ENCODE data around the gene CMIP.
"Not testable (repeated sequence)": the region's sequence is repeated elsewhere in the genome, so short reads cannot be mapped to it uniquely, and the experiment has no call there.

The CMIP gene

DNA sequence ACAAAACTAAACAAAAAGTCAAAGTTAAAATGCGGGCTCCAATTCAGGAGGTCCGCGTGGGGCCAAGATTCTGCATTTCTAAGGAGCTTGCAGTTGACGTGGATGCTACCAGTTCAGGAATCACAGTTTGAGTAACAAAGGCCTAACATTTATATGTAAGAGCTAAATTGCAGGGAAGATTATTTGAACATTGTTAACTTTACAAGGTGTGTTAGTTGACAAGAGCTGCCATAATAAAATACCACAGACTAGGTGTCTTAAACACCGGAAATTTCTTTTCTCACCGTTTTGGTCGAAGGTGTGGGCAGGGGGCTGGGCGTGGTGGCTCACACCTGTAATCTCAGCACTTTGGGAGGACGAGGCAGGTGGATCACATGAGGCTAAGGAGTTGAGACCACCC lies 24.8 kb upstream of the CMIP start:
- intact Hi-C loops (cut with DNase I): no loop called here

DNA sequence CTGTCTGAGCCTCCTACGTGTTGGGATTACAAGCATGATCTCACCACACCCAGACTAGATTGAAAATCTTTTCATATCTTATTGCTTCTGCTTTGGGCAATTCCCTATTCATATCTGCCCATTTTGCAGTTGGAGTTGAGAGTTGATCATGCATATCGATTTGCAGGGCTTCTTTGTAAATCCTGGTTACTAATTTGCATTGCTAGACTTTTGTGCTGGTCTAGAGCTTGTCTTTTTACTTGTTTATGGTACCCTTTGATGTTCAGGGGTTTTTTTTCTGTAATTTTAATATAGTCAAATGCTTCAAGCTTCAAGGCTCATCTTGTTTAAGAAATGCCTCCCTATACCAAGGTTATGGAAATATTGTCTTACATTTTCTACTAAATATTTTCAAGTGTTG lies 23.5 kb upstream of the CMIP start:
- DNase-seq: no peak
- intact Hi-C loops (cut with DNase I): no loop called here

More for the DNA sequence above, 24.8 kb upstream of the CMIP start:
- DNase-seq: peak in 1 of 10 donors; percentile 17

DNA sequence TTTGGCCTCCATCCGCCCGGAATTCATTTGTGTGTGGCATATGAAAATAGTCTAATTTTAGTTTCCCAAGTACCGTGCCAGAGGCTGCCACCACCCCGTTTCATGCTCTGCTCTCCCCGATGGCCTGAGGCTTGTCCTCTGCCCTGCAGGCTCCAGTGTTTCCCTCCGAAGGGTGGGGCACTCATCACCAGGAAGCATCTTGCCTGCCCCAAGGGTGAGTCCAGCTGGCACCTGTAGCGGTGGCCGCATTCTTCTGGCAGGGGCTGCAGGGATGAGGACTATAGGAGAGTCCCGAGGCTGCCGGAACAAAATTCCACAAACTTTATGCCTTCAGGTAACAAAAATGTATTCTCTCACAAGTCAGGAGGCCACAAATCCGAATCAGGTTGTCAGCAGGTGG lies 23.1 kb upstream of the CMIP start:
- intact Hi-C loops (cut with DNase I): no loop called here
- DNase-seq: peak in 3 of 10 donors; percentile 39 to 59 (median 55)

DNA sequence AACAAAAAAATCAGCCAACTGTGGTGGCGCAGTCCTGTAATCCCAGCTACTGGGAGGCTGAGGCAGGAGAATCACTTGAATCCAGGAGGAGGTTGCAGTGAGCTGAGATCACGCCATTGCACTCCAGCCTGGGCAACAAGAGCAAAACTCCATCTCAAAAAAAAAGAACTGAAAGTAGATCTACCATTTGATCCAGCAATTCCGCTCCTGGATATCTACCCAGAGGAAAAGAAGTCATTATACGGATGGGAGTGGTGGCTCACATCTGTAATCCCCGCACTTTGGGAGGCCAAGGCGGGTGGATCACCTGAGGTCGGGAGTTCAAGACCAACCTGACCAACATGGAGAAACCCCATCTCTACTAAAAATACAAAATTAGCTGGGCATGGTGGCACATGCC lies 22.5 kb upstream of the CMIP start:
- intact Hi-C loops (cut with DNase I): not testable (repeated sequence)
- peak in 3 of 10 donors; percentile 2 to 16 (median 14) for DNase-seq

DNA sequence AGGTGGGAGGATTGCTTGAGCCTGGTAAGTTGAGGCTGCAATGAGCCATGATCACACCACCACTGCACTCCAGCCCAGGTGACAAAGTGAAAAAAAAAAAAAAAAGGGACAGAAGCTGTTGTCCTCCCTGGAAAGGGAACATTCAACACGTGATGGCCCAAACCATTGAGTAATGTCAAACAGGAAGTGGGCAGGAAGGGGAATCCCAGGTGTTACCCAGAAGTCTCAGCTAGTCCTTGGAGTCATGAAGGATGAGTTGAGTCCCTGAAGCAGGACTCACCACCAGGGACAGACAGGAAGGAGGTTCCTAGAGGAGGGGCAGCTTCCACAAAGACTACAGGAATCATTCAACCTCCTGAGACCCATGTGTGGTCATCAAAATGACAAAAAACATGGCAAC lies 19.8 kb upstream of the CMIP start:
- intact Hi-C loops (cut with DNase I): no loop called here
- DNase-seq: peak in 1 of 10 donors; percentile 3

DNA sequence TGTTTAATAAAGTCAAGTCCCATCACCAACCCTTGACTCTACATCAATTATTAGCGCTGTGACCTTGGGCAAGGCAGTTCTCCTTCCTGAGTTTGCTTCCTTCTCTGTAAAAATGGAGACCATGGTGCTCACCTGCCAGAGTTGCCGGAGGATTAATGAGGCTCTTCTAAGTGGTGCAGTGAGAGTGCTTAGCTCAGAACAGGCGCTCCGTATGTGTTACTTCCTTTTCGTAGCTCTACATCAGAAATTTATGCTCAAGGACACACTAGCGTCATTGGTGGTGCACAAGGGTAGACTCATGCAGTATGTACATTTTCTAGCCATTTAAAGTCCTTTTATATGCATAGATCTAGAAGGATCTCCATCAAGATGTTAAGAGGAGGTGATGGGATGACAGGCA lies 17.4 kb upstream of the CMIP start:
- intact Hi-C loops (cut with DNase I): no loop called here
- DNase-seq: no peak

DNA sequence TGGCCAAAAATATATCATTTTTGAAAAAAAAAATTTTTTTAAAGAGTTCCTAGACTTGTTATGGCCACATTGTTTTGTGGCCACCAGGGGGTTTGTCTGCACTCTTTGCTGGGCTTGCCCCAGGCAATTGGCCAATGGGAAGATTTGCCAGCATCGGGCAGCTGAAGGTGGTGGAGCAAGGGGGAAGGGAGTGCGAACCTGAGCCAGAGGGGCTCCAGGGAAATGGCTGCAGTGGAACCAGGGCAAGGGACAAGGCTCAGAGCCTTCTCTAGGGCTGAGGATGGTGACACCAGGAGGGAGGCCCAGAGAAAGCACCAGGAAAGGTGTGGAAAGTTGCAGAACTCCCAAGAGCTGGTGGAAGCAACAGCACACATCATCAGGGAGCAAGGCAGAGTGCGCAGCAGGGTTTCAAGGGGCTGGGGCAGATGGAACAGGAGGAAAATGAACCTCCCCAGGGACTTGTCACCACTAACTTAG lies 15.5 kb upstream of the CMIP start:
- intact Hi-C loops (cut with DNase I): no loop called here
- DNase-seq: peak in 2 of 10 donors; percentile 27 to 77

DNA sequence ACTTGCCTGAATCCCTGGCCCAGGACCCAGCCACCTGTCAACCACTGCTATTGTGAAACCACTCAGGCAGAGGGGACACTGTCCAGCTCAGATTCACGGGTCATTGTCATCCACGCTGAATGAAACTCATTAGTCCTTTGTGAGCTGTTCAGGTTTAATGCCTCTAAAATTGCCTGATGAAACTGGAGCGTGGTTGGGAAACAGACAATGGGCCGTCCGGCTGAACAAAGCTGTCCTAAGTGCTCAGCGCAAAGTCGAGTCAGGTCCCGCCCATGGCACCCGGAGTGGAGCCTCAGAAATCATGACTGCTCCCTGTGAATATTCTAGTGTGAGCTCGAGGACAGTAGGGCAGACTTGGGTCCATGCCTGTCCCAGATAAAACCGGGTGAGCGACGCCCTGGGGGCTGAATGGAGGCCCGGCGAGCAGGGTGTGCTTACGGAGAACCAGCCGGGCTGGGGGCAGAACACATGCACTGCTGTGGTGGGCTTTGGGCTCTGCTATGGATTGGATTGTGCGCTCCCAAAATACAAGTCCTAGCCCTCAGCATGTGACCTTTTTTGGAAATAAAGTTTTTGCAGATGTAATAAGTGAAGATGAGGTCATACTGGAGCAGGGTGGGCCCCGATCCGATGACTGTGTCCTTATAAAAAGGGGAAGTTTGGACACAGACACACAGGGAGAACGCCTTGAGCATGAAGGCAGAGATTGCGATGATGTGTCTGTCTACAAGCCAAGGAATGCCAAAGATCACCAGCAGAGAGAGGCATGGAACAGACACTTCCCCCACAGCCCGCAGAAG lies 12.9 kb upstream of the CMIP start:
- intact Hi-C loops (cut with DNase I): no loop called here
- DNase-seq: peak in 2 of 10 donors; percentile 44 to 52

DNA sequence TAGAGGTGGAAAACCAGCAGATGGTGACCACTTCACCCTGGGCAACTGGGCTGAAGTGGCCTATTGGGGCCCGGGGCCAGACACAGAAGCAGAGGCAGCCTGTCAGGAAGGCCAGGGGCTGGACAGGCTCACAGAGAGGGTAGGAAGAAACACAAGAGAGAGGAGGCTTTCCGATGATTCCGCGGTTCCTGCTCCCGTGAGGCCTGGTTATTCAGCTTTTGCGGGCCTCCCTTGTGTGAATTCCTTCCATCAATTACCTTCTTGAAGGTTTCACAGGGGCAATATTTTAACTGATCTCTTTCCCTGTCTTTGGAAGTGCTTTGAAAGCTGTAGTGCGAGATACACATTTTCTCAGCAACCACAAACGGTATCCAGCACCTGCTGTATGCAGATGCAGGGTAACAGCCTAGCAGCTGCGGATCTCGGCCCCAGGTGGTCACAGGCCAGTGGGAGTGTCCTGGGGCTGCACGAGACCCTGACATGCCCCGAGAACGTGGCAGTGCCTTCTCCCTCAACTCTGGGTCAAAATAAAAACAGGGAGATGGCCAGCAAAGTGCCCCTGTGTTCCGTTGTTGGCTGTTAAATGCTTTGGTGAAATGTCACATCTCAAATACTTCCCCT lies 11.6 kb upstream of the CMIP start:
- intact Hi-C loops (cut with DNase I): no loop called here
- peak in 2 of 10 donors; percentile 13 to 52 for DNase-seq

DNA sequence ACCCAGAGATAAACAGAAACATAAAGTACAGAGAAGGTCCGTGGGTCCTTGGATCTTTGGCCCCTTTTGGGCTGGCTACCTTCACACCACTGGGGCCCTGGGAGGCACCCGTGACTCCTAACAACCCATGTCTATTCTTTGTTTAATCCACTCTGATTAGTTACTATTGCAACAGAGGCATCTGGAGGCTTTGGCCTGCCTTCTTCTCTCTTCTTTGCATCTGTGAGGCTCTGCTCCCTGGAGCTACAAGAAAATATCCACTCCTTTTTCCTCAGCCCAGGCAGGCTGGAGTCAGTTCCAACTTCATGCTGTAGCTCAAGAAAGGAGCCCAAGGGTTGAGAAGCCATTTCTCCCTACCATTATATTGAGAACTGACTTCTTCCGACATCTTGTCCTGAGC lies 9.5 kb upstream of the CMIP start:
- peak in 2 of 10 donors; percentile 5 to 55 for DNase-seq
- intact Hi-C loops (cut with DNase I): no loop called here

DNA sequence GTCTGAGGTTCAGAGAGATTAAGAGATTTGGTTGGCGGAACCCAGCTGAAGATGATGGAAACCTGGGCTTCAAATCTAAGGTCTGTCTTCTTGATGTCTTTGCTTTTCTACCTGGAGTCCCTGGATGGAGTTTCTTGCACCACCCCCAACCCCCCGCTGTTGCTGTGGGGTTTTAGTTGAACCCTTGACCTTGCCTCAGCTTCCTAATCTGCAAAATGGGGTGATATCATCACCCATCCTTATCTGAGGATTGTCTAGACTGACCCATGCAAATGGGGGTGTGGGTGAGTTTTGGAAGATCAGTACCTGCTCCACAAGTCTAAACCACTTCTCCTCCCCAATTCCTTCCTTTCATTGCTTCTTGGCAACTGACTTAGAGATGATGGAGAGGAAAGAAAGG lies 9.0 kb upstream of the CMIP start:
- DNase-seq: no peak

DNA sequence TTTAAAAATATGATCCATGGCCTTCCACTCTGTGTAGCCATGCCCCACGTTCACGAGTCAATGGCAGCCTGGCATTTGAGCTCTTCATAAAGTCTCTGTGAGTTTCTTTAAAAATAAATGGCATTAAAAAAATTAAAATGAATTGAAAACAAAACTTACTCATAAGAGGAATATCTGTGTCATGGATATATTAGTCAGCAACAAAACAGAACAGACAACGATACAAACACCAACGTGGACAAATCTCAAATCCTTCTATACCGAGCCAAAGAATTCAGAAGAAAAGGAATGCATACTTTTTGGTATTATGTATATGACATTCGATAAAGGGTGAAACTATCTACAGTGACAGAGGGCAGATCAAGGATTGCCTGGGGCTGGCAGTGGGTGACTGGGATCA lies 8.2 kb upstream of the CMIP start:
- intact Hi-C loops (cut with DNase I): no loop called here
- peak in 3 of 10 donors; percentile 4 to 11 (median 6) for DNase-seq

More for the DNA sequence above, 9.0 kb upstream of the CMIP start:
- intact Hi-C loops (cut with DNase I): no loop called here

DNA sequence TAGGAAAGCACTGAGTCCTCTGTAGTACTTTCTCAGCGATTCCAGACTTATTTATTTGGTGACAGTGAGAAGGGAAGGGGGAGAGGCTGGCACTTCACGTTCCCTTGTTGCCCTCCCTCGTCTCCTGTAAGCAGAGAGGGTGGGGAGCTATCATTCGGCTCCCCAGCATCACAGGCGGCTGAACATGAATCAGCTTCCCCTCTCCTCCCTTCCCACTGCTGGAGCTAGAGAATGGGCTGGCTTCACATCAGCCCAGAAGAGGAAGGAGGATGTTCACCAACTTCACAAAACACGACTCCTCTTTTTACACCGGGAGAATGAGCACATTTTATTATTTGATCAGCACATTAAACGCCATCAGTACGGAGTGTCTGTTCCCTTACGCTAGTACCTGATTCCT lies 6.7 kb upstream of the CMIP start:
- peak in 3 of 10 donors; percentile 28 to 61 (median 49) for DNase-seq

DNA sequence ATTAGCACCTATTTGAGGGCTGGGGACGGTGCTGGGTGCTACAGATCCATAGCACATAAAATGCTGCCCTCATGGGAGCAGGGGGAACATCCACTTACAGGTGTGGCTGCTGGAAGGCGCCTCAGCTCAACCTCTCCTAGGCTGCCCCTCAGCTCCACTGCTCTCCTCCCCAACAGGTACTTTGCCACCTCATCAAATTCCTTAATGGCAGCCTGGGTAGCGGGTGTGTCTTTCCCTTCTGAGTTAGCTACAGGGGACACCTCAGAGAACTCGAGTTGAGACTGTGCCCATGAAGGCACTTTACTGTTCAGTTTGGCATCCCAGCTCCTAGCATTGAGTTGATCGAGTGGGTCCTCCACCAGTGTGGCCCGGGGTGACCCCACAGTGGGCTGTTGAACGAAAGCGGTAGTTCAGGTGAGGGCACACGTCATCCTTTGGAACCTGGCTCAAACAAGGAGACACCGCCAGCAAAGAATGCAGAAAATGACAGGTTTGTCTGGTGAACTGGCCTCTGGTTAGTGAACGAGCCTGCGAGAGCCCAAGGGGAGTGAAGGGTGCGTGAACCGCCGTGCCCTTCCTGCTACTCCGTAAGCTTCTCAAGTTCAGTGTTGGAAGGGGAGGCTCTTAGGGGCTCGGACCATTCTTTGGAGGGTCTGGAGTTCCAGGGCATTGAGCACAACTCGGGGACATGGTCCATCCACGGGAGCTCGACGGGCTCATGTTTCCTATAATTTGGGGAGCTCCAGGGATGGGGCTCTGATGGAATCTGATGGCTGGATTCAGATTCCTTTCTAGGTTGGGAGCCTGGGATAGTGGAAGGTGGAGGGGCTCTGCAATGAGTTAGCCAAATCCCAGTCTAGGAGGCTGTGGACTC lies 3.5 kb upstream of the CMIP start:
- intact Hi-C loops (cut with DNase I): loop anchor here (10.0 kb wide), 1 partner anchor 174 kb away; no protein-coding TSS in a partner anchor
- DNase-seq: peak in 2 of 10 donors; percentile 32 to 69

More for the DNA sequence above, 6.7 kb upstream of the CMIP start:
- intact Hi-C loops (cut with DNase I): no loop called here

DNA sequence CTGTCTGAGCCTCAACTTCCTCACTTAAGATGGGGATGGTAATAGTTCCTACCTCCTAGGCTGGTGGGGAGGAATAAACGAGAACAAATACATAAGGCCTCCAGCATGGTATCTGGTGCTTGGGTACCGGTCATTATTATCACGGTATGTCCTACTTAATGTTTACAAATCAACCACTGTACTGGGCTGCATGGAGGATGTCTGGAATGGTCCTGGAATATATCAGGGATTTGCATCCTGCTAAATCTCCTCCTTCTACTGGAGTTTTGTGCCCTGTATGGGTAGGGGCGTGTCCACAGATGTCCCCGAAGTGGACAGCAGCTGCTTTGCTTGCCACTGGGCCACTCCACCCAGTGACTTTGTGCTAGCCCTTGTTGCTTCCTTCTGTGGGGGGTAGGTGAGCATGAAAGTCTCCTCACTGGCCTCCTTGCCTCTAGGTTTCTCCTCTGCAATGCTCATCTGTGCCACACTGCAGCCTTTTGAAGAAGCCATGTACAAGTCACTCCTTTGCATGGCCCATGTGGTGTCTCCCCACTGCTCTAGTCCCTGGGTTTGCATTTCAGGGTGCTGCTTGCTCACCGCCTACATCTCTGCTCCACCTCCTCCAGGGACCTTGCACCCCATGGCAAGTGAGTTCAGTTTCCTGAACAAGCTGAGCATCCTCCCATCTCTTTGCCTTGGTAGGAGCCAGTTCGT lies 2.2 kb upstream of the CMIP start:
- intact Hi-C loops (cut with DNase I): loop anchor here (10.0 kb wide), 1 partner anchor 172 kb away; no protein-coding TSS in a partner anchor
- DNase-seq: peak in 1 of 10 donors; percentile 27

DNA sequence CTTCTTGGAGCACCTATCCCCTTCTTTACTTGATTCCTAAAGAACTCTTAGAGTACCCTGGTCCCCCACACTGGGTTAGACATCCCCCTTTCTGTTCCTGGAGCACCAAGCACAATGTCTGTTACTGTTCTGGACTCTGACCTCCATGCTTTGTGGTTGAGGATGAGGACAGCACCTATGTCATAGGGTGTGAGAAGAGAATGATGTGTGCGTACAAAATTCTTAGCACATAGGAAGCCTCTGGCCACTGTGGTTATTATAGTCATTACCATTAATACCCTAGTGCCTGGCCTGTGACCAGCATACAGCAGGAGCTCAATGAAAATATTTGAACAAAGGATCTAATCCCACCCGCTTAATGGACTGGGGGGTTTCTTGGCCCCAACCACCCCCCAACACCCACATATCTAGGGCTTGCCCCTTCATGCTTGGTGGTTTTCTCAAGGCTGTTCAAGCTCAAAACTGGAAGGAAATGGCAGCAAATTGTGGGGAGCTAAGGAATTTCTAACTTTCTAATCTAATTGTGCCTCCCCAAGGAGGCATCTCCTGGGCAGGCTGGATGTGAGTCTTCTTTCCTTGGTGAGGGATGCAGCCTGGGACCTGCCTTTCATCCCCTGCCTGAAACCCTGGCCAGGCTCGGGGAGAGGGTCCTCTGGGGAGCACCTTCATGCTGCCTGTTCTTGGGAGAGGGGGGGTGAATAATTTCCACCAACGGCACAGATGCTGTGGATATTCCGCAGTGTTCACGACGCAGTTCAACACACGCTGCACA lies 1.5 kb upstream of the CMIP start:
- intact Hi-C loops (cut with DNase I): loop anchor here (10.0 kb wide), 1 partner anchor 172 kb away; no protein-coding TSS in a partner anchor
- peak in 1 of 10 donors; percentile 73 for DNase-seq

DNA sequence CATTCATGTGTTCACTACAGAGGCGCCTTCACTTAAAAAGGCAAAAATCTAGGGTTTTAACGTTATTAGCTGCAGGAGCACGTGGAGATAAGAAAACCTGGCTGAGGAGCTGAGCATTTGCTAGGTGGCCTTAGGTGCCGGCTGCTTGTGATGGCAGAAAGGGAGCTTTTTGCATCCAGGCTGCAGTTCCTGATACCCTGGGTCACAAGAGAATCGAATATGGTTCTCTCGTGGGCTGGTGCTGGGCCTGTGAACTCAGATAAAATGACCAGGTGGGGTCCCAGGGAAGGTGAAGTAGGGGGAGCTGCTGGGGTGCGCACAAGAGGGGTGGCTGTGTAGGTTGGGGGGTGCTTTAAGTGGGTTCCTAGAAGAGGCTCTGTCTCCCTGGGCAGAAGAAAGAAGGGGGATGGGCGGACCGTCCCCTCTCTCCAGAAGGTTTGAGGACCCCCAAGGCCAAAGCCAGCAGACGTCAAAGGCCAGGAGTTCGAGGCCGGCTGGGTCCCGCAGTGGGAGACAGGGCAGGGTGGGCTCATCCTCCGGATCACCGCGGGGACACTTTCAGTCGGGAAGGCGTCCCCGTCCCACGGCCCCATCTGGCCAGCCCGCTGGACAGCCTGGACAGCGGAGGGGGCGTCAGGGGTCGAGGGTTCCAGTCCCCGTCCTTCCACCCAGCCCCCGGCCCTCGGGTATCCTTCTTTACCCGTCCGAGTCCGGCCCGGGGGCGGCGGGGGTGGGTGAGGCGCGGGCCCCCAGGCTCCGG lies 740 bp upstream of the CMIP start:
- peak in 1 of 10 donors; percentile 85 for DNase-seq
- intact Hi-C loops (cut with DNase I): loop anchor here (10.0 kb wide), 1 partner anchor 171 kb away; no protein-coding TSS in a partner anchor

Data from posterior cingulate gyrus (tissue), 11 donors.